IPS DF 4.7 (cell line): ENCODE measurements around the gene TCL1A.
"Not testable (repeated sequence)": the region's sequence is repeated elsewhere in the genome, so short reads cannot be mapped to it uniquely, and the experiment has no call there.

ENCODE experiments used
- DNase-seq: peaks from one replicate; pipeline ENCODE4 v3.0.0-alpha.2; 2013; ENCODE audit warnings: low spot score; ENCODE audit errors: extremely low read depth

TCL1A gene

DNA sequence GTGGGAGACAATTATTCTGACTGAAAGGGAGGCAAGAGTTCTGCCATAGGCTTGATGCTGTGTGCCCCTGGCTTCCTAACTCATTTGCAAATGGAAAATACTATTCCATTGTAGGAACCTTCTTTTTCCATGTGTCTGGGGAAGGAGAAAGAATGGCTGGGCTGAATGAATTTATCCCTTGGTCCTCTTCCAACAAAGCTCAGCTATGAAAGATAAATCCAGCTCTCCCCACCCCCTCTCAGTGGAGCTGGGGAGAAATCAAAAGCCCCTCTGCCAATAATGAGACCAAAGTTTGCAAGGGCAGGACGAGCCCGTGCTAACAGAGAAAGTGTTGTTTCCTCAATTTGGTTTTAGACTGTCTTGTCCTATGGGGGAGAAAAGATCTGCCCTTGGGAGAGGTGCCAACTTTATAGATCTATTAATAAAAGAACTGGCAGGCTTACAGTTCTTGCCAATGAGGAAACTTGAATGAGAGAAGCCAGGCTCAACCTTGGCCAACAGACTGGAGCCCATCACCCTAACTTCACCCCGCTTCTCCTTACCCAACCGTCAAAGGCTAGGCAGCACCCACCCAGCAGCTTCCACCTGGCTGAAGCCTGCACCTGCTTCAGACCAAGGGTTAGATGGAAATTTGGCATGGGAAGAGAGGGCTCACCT is 36.6 kb downstream of the TCL1A start:
- no peak for DNase-seq

DNA sequence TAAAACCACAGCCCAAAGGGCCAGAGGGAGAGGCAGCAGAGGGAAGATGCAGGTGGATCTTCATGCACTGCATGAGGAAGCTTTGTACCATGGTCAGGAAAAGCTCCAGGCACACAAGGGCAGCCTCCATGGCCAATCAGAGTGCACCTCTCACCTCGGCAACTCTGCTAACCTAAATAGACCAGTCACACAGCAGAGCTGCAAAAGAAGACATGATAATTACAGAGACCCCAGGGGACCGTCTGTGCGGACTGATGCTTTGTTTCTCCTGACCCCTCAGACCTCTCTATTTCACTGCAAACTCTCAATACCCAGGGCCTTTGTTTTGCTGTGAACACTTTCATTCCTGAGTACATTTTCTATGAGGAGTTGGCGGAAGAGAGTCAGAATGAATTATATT is 38.4 kb downstream of the TCL1A start:
- DNase-seq, result no peak

GRCh38 chr14:95674613-95675012 is 39.3 kb downstream of the TCL1A start:
- no peak for DNase-seq

DNA sequence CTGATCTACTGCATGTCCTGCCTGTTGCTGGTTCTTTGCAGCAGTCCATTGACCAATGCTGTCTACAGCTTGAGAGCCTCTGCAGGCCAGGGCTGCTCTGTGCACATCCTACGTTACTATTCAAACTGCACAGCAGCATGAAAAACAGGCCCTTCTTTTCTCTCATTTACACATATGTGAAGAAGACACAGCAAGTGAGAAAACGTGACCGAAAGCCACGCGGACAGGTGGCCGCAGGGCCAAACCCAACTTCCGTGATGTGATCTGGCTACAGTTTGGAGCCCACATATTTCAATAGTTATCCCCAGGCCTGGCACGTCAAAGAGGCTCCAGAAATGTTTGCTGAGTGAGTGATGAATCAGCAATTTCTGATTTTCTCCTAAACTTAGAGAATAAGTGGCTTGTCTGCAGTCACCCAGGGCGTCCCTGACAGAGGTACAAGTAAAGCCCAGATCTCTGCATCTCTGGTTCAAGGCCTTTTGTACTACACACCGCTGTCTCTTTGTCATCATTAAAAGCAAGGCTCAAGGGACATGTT is 45.6 kb downstream of the TCL1A start:
- no peak for DNase-seq

DNA sequence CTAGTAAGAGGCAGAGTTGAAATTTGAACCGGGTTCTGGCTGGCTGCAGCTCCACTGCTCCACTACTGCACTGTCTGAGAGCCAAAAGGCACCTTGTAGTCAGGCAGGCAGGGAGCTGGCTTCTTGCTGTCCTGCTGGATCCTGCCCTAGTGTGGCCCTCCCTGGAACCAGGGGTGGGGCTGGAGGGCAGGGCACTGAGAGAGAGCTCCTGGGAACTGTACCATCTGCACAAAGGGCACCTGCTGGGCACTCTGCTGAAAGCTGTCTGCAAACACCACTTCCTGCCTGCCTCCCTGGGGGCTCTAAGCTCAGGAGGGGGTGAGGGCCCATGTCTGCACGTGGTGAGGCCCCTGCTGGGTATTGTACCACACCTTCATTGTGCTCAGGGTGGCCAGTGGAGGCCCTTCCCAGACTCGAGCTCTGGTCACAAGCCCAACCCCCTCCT is 46.7 kb downstream of the TCL1A start:
- DNase-seq, result no peak

- no peak for DNase-seq
Observed at GRCh38 chr14:95666450-95666849, 47.5 kb downstream of the TCL1A start.

GRCh38 chr14:95665530-95665929 is 48.4 kb downstream of the TCL1A start:
- not testable (repeated sequence) for DNase-seq

GRCh38 chr14:95664546-95664945 is 49.4 kb downstream of the TCL1A start:
- DNase-seq, result no peak

DNA sequence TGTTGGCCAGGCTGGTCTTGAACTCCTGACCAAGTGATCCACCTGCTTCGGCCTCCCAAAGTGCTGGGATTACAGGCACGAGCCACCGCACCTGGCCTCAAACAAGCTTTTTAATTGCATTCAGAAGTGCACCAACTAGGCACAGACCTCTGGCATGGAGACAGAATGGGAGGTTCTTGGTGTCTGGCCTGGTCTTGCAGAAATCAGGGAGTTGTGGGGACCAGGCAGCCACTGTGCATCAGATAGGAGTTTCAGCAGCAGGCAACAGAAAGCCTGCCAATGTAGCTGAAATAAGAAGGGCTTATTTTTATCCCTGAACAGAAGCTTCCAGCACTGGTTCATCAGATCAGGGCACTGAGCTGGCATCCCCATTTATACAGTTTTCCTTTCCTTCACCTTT is 49.9 kb downstream of the TCL1A start:
- DNase-seq, result no peak

DNA sequence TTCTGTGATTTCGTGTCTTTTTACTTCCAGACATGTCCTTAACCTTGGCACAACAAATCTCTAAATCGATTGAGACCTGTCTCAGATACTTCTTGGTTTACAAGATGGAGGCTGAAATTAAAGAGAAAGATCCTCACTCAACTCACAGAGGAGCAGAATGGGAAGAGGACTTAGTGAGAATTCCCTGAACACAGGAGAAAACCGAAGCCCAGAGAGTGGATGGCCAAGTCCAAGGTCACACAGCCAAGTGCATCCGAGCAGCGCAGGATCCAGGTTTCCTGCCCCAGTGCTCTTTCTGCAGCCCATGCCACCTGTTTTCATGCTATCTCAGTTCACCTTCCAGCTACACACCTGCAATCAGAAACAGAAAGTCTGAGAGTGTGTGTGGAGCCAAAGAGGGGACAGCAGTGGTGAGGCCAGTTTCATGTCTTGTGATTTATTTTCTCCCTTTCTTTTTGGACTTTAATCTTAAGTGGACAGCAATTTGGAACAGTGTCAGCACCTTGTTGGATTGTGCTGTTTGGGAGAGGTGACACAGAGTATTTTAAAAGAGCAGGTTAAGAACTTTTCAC is 50.6 kb downstream of the TCL1A start:
- no peak for DNase-seq

DNA sequence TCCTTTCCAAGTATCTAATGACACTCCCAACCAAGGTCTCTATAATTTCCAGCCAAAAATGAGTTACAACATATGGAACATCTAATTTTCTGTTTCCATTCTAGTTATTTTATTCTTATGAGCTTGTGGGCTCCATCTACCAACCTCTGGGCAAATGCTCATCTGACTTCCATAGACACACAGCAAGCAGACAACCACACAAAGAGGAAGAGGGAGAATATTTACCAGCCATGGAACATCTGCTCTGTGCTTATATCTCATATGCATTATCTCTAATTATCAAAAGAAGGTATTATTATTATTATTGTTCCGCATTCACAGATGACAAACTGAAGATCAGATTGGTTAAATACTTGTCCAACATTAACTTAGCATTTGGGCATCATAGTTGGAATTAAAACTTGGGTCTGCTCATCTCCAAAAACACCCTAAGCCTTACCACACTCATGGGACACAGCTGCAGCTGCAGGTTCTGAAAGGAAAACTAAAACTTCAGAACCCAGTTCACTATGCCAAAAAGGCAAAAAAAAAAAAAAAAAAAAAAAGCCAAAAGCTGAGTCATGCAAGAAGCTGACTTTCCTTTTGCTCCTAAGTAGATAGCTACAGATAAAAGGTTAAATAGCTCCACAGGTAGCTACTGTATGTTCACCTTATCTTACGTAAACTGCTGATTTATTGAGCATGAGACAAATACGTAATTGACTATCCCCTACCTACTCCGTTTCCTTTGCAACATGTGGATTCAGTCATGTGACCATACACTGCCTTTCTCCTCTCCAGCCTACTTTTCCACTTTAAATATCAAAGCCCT is 51.3 kb downstream of the TCL1A start:
- DNase-seq, result no peak

DNA sequence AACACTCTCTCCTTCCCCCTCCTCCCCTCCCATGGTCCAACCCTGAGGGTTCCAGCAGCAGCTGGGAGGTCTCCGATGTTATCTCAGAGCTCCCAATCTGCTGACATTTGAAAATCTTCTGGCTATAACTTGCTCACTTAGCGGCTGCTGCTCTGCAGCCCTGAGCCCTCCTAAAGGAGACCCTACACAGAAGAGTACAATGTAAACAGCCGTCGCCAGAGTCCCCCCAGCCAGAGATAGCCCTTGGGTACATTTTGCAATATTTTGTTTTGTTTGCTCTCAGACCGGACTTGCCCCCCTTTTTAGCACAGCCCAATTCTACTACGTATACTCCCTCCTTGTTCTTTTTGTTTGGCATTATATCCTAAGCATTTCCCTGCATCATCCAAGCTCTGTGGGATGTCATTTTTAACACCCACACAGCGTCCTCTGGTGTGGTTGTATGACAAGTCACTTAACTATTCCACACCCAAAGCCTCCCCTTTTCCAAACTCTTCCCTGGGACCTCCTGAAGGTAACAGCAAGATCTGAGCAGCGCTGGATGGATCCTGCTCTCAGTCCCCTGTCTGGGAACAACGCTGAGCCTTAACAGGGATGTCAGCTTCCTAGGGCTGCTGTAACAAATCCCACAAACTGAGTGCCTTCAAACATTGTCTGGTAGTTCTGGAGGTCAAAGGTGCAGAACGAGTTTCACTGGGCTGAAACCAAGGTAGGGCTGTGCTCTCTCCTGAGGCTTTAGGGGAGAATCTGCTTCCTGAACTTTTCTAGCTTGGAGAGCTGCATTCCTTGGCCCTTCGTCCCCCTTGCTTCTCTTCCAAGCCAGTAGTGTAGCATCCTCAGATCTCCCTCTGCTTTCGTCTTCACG is 53.0 kb downstream of the TCL1A start:
- no peak for DNase-seq

GRCh38 chr14:95659990-95660385 is 53.9 kb downstream of the TCL1A start:
- no peak for DNase-seq
